ENCODE data around the gene ERFL.

Gene ERFL

DNA sequence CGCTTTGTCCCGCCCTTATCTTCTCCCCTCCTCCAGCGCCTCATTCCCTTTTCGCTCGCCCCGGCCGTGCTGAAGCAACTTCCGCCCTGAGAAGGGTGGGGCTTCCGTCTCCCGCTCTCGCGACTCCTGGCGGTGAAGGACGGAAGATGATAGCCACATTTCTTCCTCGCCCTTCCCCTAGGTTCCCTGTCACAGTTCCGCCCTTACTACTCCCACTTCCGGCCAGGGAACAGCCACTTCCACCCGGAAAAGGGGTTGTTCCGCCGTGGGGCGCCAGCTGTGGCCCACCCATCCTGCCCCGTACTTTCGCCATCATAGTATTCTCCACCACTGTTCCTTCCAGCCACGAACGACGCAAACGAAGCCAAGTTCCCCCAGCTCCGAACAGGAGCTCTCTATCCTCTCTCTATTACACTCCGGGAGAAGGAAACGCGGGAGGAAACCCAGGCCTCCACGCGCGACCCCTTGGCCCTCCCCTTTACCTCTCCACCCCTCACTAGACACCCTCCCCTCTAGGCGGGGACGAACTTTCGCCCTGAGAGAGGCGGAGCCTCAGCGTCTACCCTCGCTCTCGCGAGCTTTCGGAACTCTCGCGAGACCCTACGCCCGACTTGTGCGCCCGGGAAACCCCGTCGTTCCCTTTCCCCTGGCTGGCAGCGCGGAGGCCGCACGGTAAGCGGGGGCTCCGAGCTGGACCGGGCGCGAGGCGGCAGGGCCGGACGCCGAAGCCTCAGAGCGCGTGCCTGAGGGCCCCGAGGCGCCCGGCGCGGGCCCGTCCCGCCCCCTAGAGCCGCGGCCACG, 68.4 kb downstream of the ERFL start, which contains the start of gene RPS19:
RPS19 (plus strand) TSS at position 638 of the 801 bp plus-strand sequence. CDS start 520 bp downstream, outside the sequence.
- peak; percentile 97 for DNase-seq (ENCODE audit: low read depth)

GRCh38 chr19:41859213-41859617, 69.0 kb downstream of the ERFL start:
- no peak for DNase-seq (ENCODE audit: low read depth)
